Measurements from ENCODE around the gene MAPK8. TPM values are rescaled to one million over a fixed set of nuclear protein-coding genes. Genes with fewer than 3 reads are reported as not detected.

Gene MAPK8
- total RNA-seq, 4 donors from 2014 or later = 13.6 to 182 (median 41.7) TPM

DNA sequence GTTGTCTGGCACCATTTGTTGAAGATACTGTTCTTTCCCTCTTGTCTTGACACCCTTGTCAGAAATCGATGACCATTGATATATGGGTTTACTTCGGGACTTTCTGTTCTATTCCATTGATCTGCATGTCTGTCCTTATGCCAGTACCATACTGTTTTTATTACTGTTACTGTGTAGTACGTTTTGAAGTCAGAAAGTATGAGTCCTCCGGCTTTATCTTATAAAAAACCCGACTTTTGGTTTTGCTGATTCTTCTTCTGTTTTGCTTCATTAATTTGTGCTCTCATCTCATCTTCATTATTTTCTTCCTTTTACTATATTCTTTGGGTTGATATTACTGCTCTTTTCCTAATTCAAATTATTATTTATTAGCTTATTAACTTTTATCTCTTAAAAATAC lies 52.4 kb downstream of the MAPK8 start:
- no peak for DNase-seq

DNA sequence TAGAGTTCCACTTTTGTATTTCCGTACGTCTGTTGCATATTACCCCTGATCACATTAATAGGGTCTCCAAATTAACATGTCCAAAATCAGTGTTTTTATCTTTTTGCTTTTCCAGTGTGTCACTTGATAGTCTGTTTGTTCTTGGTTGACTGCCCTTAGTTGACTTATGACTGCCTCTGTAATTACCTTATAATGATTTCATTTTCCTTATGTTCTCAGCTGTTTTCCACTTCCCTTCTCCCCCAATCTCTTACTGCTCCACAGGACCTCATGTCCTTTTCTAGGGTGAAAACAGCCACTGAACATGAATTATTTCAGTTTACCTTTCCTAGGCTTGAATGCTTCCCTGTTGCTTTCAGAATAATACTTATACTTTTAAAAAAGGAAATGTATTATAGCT lies 54.7 kb downstream of the MAPK8 start:
- Histone ChIP-seq H3K4me3 (no peak overlapping the region), H3K9me3 (no peaks in the 10 kb centered on the region), H3K4me1 (peaks cover 0 to 11% of the 10 kb centered on the region in 2 donors), H3K27me3 (no peaks in the 10 kb centered on the region), H3K36me3 (no peaks in the 10 kb centered on the region), H3K27ac (no peak overlapping the region)
- no peak for TF ChIP-seq CTCF (IDR thresholded peaks at IDR 0.05)
- no peak for TF ChIP-seq POLR2A (IDR thresholded peaks at IDR 0.05)
- intact Hi-C loops (cut with DNase I; ENCODE audit: low total_unique reads) = loop anchor here (10.0 kb wide), 1 partner anchor 294 kb away; no protein-coding TSS in a partner anchor
- no peak for DNase-seq

More for the DNA sequence above, 52.4 kb downstream of the MAPK8 start:
- H3K27me3 ChIP-seq = no peaks in the 10 kb centered on the region
- no peak overlapping the region for H3K4me3 ChIP-seq
- H3K36me3 ChIP-seq = no peaks in the 10 kb centered on the region
- intact Hi-C loops (cut with DNase I; ENCODE audit: low total_unique reads) = no loop called here
- TF ChIP-seq CTCF (IDR thresholded peaks at IDR 0.05) (no peak), POLR2A (IDR thresholded peaks at IDR 0.05) (no peak)
- no peaks in the 10 kb centered on the region for H3K9me3 ChIP-seq
- no peak overlapping the region for H3K27ac ChIP-seq
- peaks cover 0 to 2% of the 10 kb centered on the region in 2 donors for H3K4me1 ChIP-seq

DNA sequence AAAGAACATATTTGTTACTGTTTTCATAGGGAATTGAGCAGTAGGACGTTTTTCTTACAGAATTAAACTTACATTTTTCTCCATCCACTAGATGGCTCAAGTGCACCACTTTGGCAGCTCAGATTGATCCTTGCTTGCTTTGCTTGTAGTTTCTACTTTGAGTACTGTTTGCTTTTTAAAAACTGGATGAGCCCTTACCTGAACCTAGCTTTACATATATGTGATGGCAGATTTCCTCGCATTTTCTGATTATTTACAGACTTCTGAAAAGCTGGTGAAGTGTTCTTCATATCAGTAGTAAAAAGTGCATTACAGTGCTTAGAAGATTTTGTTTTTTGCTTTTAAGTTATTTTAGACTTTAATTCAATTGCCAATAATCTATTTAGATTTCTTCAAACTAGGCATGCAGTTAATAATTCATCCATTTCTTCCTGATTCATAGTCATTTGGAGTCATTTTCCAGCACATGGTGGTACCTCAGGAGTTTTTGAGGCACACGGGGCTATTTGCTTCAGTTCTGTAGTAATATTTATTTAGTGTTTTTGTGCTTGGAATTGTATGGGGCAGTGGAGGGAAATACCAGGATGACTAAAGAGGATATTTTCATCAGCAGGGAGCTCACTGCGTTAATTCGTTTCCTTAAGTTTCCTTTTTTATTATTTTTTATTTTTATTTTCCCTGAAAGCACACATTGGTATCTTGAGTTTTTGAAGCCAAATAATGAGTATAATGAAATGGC lies 57.3 kb downstream of the MAPK8 start:
- intact Hi-C loops (cut with DNase I; ENCODE audit: low total_unique reads) = loop anchor here (10.0 kb wide), 1 partner anchor 291 kb away; no protein-coding TSS in a partner anchor
- Histone ChIP-seq H3K27ac (peak overlapping the region in 1 of 2 donors; percentile 15), H3K4me1 (peaks cover 0 to 11% of the 10 kb centered on the region in 2 donors), H3K9me3 (no peaks in the 10 kb centered on the region), H3K36me3 (no peaks in the 10 kb centered on the region), H3K27me3 (no peaks in the 10 kb centered on the region), H3K4me3 (no peak overlapping the region)
- DNase-seq = peak in 1 of 2 donors; percentile 19
- TF ChIP-seq CTCF (IDR thresholded peaks at IDR 0.05) (peak; percentile 63 to 78 (median 68)), POLR2A (IDR thresholded peaks at IDR 0.05) (no peak)

- H3K9me3 ChIP-seq = no peaks in the 10 kb centered on the region
- TF ChIP-seq CTCF (IDR thresholded peaks at IDR 0.05) (no peak), POLR2A (IDR thresholded peaks at IDR 0.05) (no peak)
- intact Hi-C loops (cut with DNase I; ENCODE audit: low total_unique reads) = loop anchor here (10.0 kb wide), 1 partner anchor 290 kb away; no protein-coding TSS in a partner anchor
- H3K4me3 ChIP-seq = no peak overlapping the region
- H3K4me1 ChIP-seq = peaks cover 0 to 11% of the 10 kb centered on the region in 2 donors
- H3K36me3 ChIP-seq = no peaks in the 10 kb centered on the region
- no peaks in the 10 kb centered on the region for H3K27me3 ChIP-seq
- DNase-seq = no peak
- H3K27ac ChIP-seq = peak overlapping the region in 1 of 2 donors; percentile 15
Measured at GRCh38 chr10:48364659-48365405, 58.4 kb downstream of the MAPK8 start.

DNA sequence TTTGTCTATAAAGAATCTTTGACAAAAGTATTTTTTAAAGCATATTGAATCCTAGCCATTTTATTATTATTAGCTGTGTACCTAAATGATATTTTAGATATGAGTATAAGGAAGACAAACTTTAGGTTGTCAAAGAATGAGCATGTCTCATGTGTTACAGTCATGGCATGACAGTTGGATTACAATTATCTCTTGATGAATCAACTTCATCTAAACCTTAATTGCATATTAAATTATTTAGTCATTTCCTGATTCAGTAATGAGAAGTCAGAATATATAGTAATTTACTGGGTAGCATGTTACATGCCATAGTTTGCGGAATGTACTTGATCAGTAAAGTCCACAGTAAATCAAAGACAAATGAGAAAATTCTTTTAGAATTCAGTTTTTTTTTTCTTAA lies 59.2 kb downstream of the MAPK8 start:
- Histone ChIP-seq H3K27ac (no peak overlapping the region), H3K4me3 (no peak overlapping the region), H3K27me3 (no peaks in the 10 kb centered on the region), H3K9me3 (no peaks in the 10 kb centered on the region), H3K36me3 (no peaks in the 10 kb centered on the region), H3K4me1 (peaks cover 0 to 11% of the 10 kb centered on the region in 2 donors)
- intact Hi-C loops (cut with DNase I; ENCODE audit: low total_unique reads) = loop anchor here (10.0 kb wide), 1 partner anchor 289 kb away; no protein-coding TSS in a partner anchor
- TF ChIP-seq CTCF (IDR thresholded peaks at IDR 0.05) = no peak
- no peak for TF ChIP-seq POLR2A (IDR thresholded peaks at IDR 0.05)
- DNase-seq = no peak
